Transverse colon (tissue), 4 donors: ENCODE measurements around the gene SIPA1L3. TPM values are rescaled to one million over a fixed set of nuclear protein-coding genes. Genes with fewer than 3 reads are reported as not detected.

Experiments
- DNase-seq: peaks from one replicate; pipeline ENCODE4 v3.0.0-alpha.2; 2019
- H3K27ac ChIP-seq, 4 donors: fragments of 200-600 bp; sonication (generic); 2 replicates each; pipeline ENCODE4 v1.5.1; 2016 to 2018; ENCODE audit warnings: inconsistent platforms in 4 of 4
- H3K27me3 ChIP-seq: fragments of 200-600 bp; sonication (generic); 2 replicates; pipeline ENCODE4 v1.5.1; 2017; ENCODE audit warnings: inconsistent platforms
- H3K36me3 ChIP-seq, 4 donors: fragments of 200-600 bp; sonication (generic); 2 replicates each; pipeline ENCODE4 v1.5.1; 2017 to 2019; ENCODE audit warnings: inconsistent platforms in 4 of 4
- H3K4me1 ChIP-seq, 4 donors: fragments of 200-600 bp; sonication (generic); 2 replicates each; pipeline ENCODE4 v1.5.1; 2017 to 2020; ENCODE audit warnings: inconsistent platforms in 4 of 4
- H3K4me3 ChIP-seq, 4 donors: fragments of 200-600 bp; sonication (generic); 1 replicate in 1 of 4; 2 replicates in 3 of 4; pipeline versions ENCODE4 v1.5.1 to v1.6.1; 2017 to 2019; ENCODE audit warnings: inconsistent platforms in 4 of 4
- H3K9me3 ChIP-seq, 2 donors: fragments of 200-600 bp; sonication (generic); 2 replicates each; pipeline ENCODE4 v1.5.1; 2017 to 2019; ENCODE audit warnings: inconsistent platforms in 2 of 2
- EP300 ChIP-seq: sonication (generic); formaldehyde crosslinking; IDR thresholded peaks from one replicate; pipeline ENCODE4 v1.6.1; 2017; ENCODE audit warnings: antibody characterized with exemption, low read depth
- POLR2A ChIP-seq: fragments of 450-650 bp; IDR thresholded peaks from one replicate; pipeline ENCODE4 v1.6.1; 2016; ENCODE audit warnings: antibody characterized with exemption, mild to moderate bottlenecking, moderate library complexity
- POLR2AphosphoS5 ChIP-seq, 3 donors: sonication (generic); formaldehyde crosslinking; IDR thresholded peaks; one replicate each; pipeline ENCODE4 v1.6.1; 2016; ENCODE audit warnings: antibody characterized with exemption in 3 of 3
- WGBS, 2 donors: methylation state at CpG; one replicate each; pipeline ENCODE4 v1.1.5; 2018; ENCODE audit warnings: low coverage in 1 of 2; 5-methylcytosine and 5-hydroxymethylcytosine counted together
- in situ Hi-C, 4 donors: fragments of 200-750 bp; cut with MboI; loops; one replicate each; pipeline versions ENCODE4 v1.15.0 to v1.15.1; 2017; ENCODE audit warnings: low sequenced_read_pairs in 3 of 4, low pct_ligation_motif_present in 1 of 4, low pct_unique_long_range_greater_than_20kb in 1 of 4
- intact Hi-C: fragments of 100-400 bp; cut with DNase I; formaldehyde crosslinking; loops from one replicate; pipeline ENCODE4 v1.15.1; 2023; ENCODE audit warnings: low total_unique reads
- total RNA-seq, 4 donors: library from RNA; depleted of rRNA; stranded (reverse); fragments of >200 nt; gene quantifications; one replicate each; pipeline ENCODE4 v1.1.0, GENCODE V29; 2016
- TF ChIP-seq, protein P1 (sequence below), 5 experiments: fragments of 200-600 bp in 3 of 5; fragments of 450-650 bp in 2 of 5; sonication (generic) in 3 of 5; IDR thresholded peaks; 1 replicate in 2 of 5; 2 replicates in 3 of 5; pipeline ENCODE4 v1.5.1; 2016 to 2017; ENCODE audit warnings: antibody characterized with exemption in 5 of 5, inconsistent platforms in 3 of 5, mild to moderate bottlenecking in 2 of 5, moderate library complexity in 1 of 5

SIPA1L3 gene
- total RNA-seq, 4 donors from 2014 or later, result 191 to 284 (median 231) TPM

DNA sequence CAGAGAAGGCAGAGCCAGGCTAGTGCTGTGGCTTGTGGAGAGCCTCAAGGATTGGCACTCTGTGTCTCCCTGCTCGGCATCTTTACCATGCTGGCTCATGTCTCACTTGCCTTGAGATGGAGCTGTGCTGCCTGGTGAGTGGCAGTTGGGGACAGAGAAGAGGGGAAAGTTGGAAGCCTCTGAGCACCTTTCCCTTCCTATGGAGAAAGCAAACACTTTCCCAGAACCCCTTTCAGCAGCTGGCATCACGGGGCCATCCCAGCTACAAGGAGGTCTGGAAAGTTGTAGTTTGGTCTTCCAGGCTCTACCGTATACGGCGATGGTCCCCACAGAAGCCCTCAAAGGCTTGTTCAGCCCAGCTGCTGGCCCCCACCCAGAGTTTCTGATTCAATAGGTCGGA is 258.3 kb downstream of the SIPA1L3 start:
- no peak overlapping the region for H3K27ac ChIP-seq
- TF ChIP-seq EP300 (no peak), POLR2A (no peak), POLR2AphosphoS5 (IDR thresholded peaks at IDR 0.05) (no peak)
- TF ChIP-seq, protein P1, sequence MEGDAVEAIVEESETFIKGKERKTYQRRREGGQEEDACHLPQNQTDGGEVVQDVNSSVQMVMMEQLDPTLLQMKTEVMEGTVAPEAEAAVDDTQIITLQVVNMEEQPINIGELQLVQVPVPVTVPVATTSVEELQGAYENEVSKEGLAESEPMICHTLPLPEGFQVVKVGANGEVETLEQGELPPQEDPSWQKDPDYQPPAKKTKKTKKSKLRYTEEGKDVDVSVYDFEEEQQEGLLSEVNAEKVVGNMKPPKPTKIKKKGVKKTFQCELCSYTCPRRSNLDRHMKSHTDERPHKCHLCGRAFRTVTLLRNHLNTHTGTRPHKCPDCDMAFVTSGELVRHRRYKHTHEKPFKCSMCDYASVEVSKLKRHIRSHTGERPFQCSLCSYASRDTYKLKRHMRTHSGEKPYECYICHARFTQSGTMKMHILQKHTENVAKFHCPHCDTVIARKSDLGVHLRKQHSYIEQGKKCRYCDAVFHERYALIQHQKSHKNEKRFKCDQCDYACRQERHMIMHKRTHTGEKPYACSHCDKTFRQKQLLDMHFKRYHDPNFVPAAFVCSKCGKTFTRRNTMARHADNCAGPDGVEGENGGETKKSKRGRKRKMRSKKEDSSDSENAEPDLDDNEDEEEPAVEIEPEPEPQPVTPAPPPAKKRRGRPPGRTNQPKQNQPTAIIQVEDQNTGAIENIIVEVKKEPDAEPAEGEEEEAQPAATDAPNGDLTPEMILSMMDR (IDR thresholded peaks at IDR 0.05), result no peak
- 97 to 100% methylated on average over 1 to 6 of the region's 6 CpGs for WGBS, 2 donors
- in situ Hi-C loops, result no loop called here
- H3K27me3 ChIP-seq, result no peaks in the 10 kb centered on the region
- peaks cover 0 to 57% (median 27%) of the 10 kb centered on the region in 4 donors for H3K36me3 ChIP-seq
- intact Hi-C loops, result no loop called here
- H3K4me3 ChIP-seq, result no peak overlapping the region
- no peaks in the 10 kb centered on the region for H3K9me3 ChIP-seq
- DNase-seq, result no peak
- no peaks in the 10 kb centered on the region for H3K4me1 ChIP-seq

DNA sequence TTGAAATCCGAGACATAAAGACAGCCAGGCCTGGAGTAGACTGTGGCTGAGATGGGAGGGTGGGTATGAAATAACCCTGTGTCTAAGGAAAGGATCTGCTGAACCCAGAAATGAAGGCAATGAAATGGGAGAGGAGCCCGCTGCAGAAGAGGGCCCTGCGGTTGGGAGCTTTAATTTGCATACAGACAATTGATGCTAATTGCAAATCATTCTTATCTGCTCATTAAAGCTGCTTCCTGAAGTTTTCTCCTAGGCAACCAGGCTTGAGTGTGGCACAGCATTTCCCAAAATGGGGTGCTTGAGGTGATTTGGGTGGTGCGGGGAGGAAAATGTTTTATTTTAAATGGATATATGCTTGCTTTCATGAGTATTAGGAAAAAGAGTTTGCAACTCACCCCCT is 261.6 kb downstream of the SIPA1L3 start:
- Histone ChIP-seq H3K9me3 (no peaks in the 10 kb centered on the region), H3K4me1 (no peaks in the 10 kb centered on the region), H3K27me3 (no peaks in the 10 kb centered on the region), H3K27ac (no peak overlapping the region), H3K4me3 (no peak overlapping the region), H3K36me3 (peaks cover 0 to 33% (median 15%) of the 10 kb centered on the region in 4 donors)
- TF ChIP-seq, protein P1 (IDR thresholded peaks at IDR 0.05), result no peak
- TF ChIP-seq POLR2AphosphoS5 (IDR thresholded peaks at IDR 0.05), result no peak
- no peak for TF ChIP-seq POLR2A
- no peak for TF ChIP-seq EP300
- no peak for DNase-seq
- in situ Hi-C loops (no loop called here), intact Hi-C loops (no loop called here)
- WGBS, 2 donors, result 77 to 87% methylated on average over 4 of the region's 4 CpGs

GRCh38 chr19:38170334-38170733 is 263.3 kb downstream of the SIPA1L3 start:
- H3K4me1 ChIP-seq, result no peaks in the 10 kb centered on the region
- TF ChIP-seq EP300 (no peak), POLR2AphosphoS5 (IDR thresholded peaks at IDR 0.05) (no peak), POLR2A (no peak)
- TF ChIP-seq, protein P1 (IDR thresholded peaks at IDR 0.05), result no peak
- no peak for DNase-seq
- peaks cover 0 to 27% (median 11%) of the 10 kb centered on the region in 4 donors for H3K36me3 ChIP-seq
- in situ Hi-C loops (no loop called here), intact Hi-C loops (no loop called here)
- H3K27ac ChIP-seq, result no peak overlapping the region
- WGBS, 2 donors, result 92 to 93% methylated on average over 10 to 12 of the region's 12 CpGs
- no peak overlapping the region for H3K4me3 ChIP-seq
- no peaks in the 10 kb centered on the region for H3K9me3 ChIP-seq
- no peaks in the 10 kb centered on the region for H3K27me3 ChIP-seq

GRCh38 chr19:38172001-38172400 is 265.0 kb downstream of the SIPA1L3 start:
- H3K9me3 ChIP-seq, result no peaks in the 10 kb centered on the region
- no peak overlapping the region for H3K27ac ChIP-seq
- intact Hi-C loops, result no loop called here
- no peak for DNase-seq
- no peak overlapping the region for H3K4me3 ChIP-seq
- peaks cover 0 to 16% (median 5%) of the 10 kb centered on the region in 4 donors for H3K36me3 ChIP-seq
- H3K27me3 ChIP-seq, result no peaks in the 10 kb centered on the region
- 84 to 93% methylated on average over 7 to 8 of the region's 8 CpGs for WGBS, 2 donors
- no peaks in the 10 kb centered on the region for H3K4me1 ChIP-seq
- TF ChIP-seq, protein P1 (IDR thresholded peaks at IDR 0.05), result no peak
- no peak for TF ChIP-seq EP300
- TF ChIP-seq POLR2A, result no peak
- TF ChIP-seq POLR2AphosphoS5 (IDR thresholded peaks at IDR 0.05), result no peak
- in situ Hi-C loops, result no loop called here
